HepG2 (cell line): Measurements from ENCODE around the gene MMP28. TPM values are rescaled to one million over a fixed set of nuclear protein-coding genes. Genes with fewer than 3 reads are reported as not detected.

ENCODE experiments used
- BCL3 ChIP-seq: sonication (generic); formaldehyde crosslinking; IDR thresholded peaks from 2 replicates; pipeline ENCODE4 v1.5.1; 2020; ENCODE audit warnings: mild to moderate bottlenecking, missing genetic modification reagents, moderate library complexity
- CBFB ChIP-seq: sonication (generic); formaldehyde crosslinking; IDR thresholded peaks from 2 replicates; pipeline ENCODE4 v1.4.0; 2020; ENCODE audit warnings: missing genetic modification reagents
- CREBL2 ChIP-seq: sonication (generic); formaldehyde crosslinking; IDR thresholded peaks from 2 replicates; pipeline ENCODE4 v1.8.1; 2023; ENCODE audit warnings: missing genetic modification reagents, mild to moderate bottlenecking, borderline replicate concordance
- GABPB1 ChIP-seq: IDR thresholded peaks from 2 replicates; pipeline ENCODE4 v1.6.1; 2016; ENCODE audit warnings: mild to moderate bottlenecking, missing genetic modification reagents, moderate library complexity, missing compliant biosample characterization
- HNRNPK ChIP-seq: fragments of 200-400 bp; formaldehyde crosslinking; IDR thresholded peaks from 2 replicates; pipeline ENCODE4 v1.6.1; 2018; ENCODE audit warnings: low read length, low read depth, moderate library complexity, mild to moderate bottlenecking; ENCODE audit not compliant: poor library complexity, severe bottlenecking
- HNRNPL ChIP-seq: fragments of 200-400 bp; formaldehyde crosslinking; IDR thresholded peaks from 2 replicates; pipeline ENCODE4 v1.6.1; 2017; ENCODE audit warnings: mild to moderate bottlenecking, low read depth, low read length
- POGK ChIP-seq: sonication (generic); formaldehyde crosslinking; conservative IDR thresholded peaks from 2 replicates; pipeline ENCODE4 v1.8.0; 2022; ENCODE audit warnings: mild to moderate bottlenecking, moderate library complexity, missing genetic modification reagents
- THAP11 ChIP-seq: IDR thresholded peaks from 2 replicates; pipeline ENCODE4 v1.6.1; 2016; ENCODE audit warnings: missing biosample characterization, missing genetic modification reagents
- THAP8 ChIP-seq: sonication (generic); formaldehyde crosslinking; IDR thresholded peaks from 2 replicates; pipeline ENCODE4 v1.5.1; 2020; ENCODE audit warnings: missing genetic modification reagents, mild to moderate bottlenecking, borderline replicate concordance
- ZC3H13 ChIP-seq: sonication (generic); formaldehyde crosslinking; IDR thresholded peaks from 2 replicates; pipeline ENCODE4 v1.8.1; 2023; ENCODE audit warnings: mild to moderate bottlenecking, missing genetic modification reagents, moderate library complexity
- ZNF33B ChIP-seq: sonication (generic); formaldehyde crosslinking; IDR thresholded peaks from 2 replicates; pipeline ENCODE4 v1.5.1; 2020; ENCODE audit warnings: mild to moderate bottlenecking, missing genetic modification reagents
- ZNF784 ChIP-seq: sonication (generic); formaldehyde crosslinking; IDR thresholded peaks from 2 replicates; pipeline ENCODE4 v1.5.1; 2020; ENCODE audit warnings: missing genetic modification reagents, mild to moderate bottlenecking, borderline replicate concordance
- ZNF790 ChIP-seq: sonication (generic); formaldehyde crosslinking; IDR thresholded peaks from 2 replicates; pipeline ENCODE4 v1.8.0; 2022; ENCODE audit warnings: missing genetic modification reagents, mild to moderate bottlenecking, borderline replicate concordance
- ZNF878 ChIP-seq: sonication (generic); formaldehyde crosslinking; IDR thresholded peaks from 2 replicates; pipeline ENCODE4 v1.8.1; 2023; ENCODE audit warnings: mild to moderate bottlenecking, missing genetic modification reagents, moderate library complexity
- polyA plus RNA-seq, 8 experiments: library from polyadenylated mRNA; depleted of rRNA in 3 of 8; stranded (reverse) in 7 of 8; unstranded in 1 of 8; fragments of >200 nt; fragmentation: Illumina TruSeq in 4 of 8; extraction: Trizol in 4 of 8; gene quantifications; 2 replicates each; pipeline versions ENCODE4 v1.2.1 to v1.2.3, GENCODE V29; 2011 to 2016; ENCODE audit warnings: low read depth in 4 of 8, missing spikeins in 1 of 8, mixed read lengths in 1 of 8; ENCODE audit not compliant: insufficient read depth in 1 of 8
- total RNA-seq, 5 experiments: library from RNA; depleted of rRNA; stranded (reverse); fragments of >200 nt; fragmentation: Illumina TruSeq; extraction: Trizol; gene quantifications; 2 replicates each; pipeline ENCODE4 v1.2.3, GENCODE V29; 2016; ENCODE audit warnings: low read depth in 1 of 5

The MMP28 gene
- total and polyA plus RNA-seq, 2 of the 13 experiments (the other 11 are each of a cell fraction or from before 2014, with no cell fraction given), result not detected

GRCh38 chr17:35808962-35809854 lies 13.8 kb upstream of the MMP28 start, which contains the start of gene TAF15 (continued):
- peak; percentile 59 for TF ChIP-seq HNRNPK
- TF ChIP-seq THAP11 (CRISPR knock-in tag), result peak; percentile 65
- TF ChIP-seq HNRNPL, result 0 out of 2 replicates have a peak, but pooled peaks have one; percentile 57
- peak; percentile 91; the same call in 1 of the 2 replicates for TF ChIP-seq ZNF790
- TF ChIP-seq GABPB1, result peak; percentile 71
- peak; percentile 81; the same call in 1 of the 2 replicates for TF ChIP-seq THAP8
- peak; percentile 69; the same call in 1 of the 2 replicates for TF ChIP-seq CREBL2 (CRISPR knock-in tag)
- peak; percentile 73; the same call in 1 of the 2 replicates for TF ChIP-seq ZNF784 (CRISPR knock-in tag)
- TF ChIP-seq CBFB (CRISPR knock-in tag), result peak; percentile 46
- TF ChIP-seq BCL3 (CRISPR knock-in tag), result peak; percentile 95
- 0 out of 2 replicates have a peak, but pooled peaks have one; percentile 33 for TF ChIP-seq ZNF878
- peak; percentile 70 for TF ChIP-seq POGK (CRISPR knock-in tag)
- peak; percentile 67 for TF ChIP-seq ZC3H13 (CRISPR knock-in tag)
- TF ChIP-seq ZNF33B (CRISPR knock-in tag), result 0 out of 2 replicates have a peak, but pooled peaks have one; percentile 48
- TF ChIP-seq, all 625 proteins: peak for 273
